Pancreas (tissue), 10 donors: ENCODE data around the gene COL28A1. TPM values are rescaled to one million over a fixed set of nuclear protein-coding genes. Genes with fewer than 3 reads are reported as not detected.

ENCODE experiments used
- ATAC-seq, 4 donors: fragments of 200-7000 bp; cut with Tn5 transposase; one replicate each; pipeline versions ENCODE4 v1.8.0 to v1.9.1; 2020; ENCODE audit warnings: mild to moderate bottlenecking in 4 of 4, moderate library complexity in 4 of 4
- DNase-seq, 6 donors: peaks; one replicate each; pipeline ENCODE4 v3.0.0-alpha.2; 2020
- FAIRE-seq: peaks from 2 replicates; lab custom pipeline; 2012; peaks lifted over from hg19 to GRCh38; lab: Jason Lieb, UNC
- H3K27ac ChIP-seq, 4 donors: fragments of 200-600 bp; sonication (generic); 1 replicate in 3 of 4; 2 replicates in 1 of 4; pipeline versions ENCODE4 v1.5.0 to v1.8.0; 2020
- H3K27me3 ChIP-seq, 4 donors: fragments of 200-600 bp; one replicate each; pipeline ENCODE4 v1.8.0; 2021
- H3K36me3 ChIP-seq, 3 donors: fragments of 200-600 bp; sonication (generic) in 1 of 3; one replicate each; pipeline versions ENCODE4 v1.5.0 to v1.8.0; 2020 to 2021
- H3K4me1 ChIP-seq, 3 donors: fragments of 200-600 bp; one replicate each; pipeline ENCODE4 v1.8.0; 2021
- H3K4me3 ChIP-seq, 4 donors: fragments of 200-600 bp; sonication (generic) in 2 of 4; one replicate each; pipeline versions ENCODE4 v1.5.0 to v1.8.0; 2020 to 2021
- H3K9me3 ChIP-seq, 4 donors: fragments of 200-600 bp; one replicate each; pipeline ENCODE4 v1.8.0; 2021
- CTCF ChIP-seq, 4 donors: fragments of 200-600 bp; sonication (generic) in 3 of 4; IDR thresholded peaks; one replicate each; pipeline versions ENCODE4 v1.5.0 to v1.8.0; 2021; ENCODE audit warnings: antibody characterized with exemption in 4 of 4
- WGBS, 2 donors: extraction: QIAGEN DNeasy Blood & Tissue Kit; methylation state at CpG; one replicate each; pipeline ENCODE4 v1.1.7; 2013; 5-methylcytosine and 5-hydroxymethylcytosine counted together
- intact Hi-C, 3 donors: fragments of 100-400 bp; cut with DNase I; formaldehyde crosslinking; loops; one replicate each; pipeline versions ENCODE4 v1.11.1 to v1.14.2; 2022
- polyA plus RNA-seq, 2 donors: library from polyadenylated mRNA; stranded (reverse); fragments of 200-250 nt; gene quantifications; one replicate each; pipeline ENCODE4 v1.2.3, GENCODE V29; 2013
- total RNA-seq, 6 donors: library from RNA; stranded (reverse); fragmentation: NEBNext Ultra II Directional in 4 of 6; extraction: Animal tissue kit (Norgen Biotek cat#: 25700) in 4 of 6; gene quantifications; one replicate each; pipeline versions ENCODE4 v1.2.1 to v1.2.4, GENCODE V29; 2021 to 2023
- donor health status: healthy with polysubstance abuse.
- donor health status: DM: no; HTN: no; CAD: no; lungs with moderate emphysema.
- donor health status: DM: no; HTN: no; CAD: no.
- donor health status: control.
- donor health status: control.
- donor health status: Bipolar disorder and iron deficiency.
- donor health status: DM: yes; HTN: yes; CAD: no.
- donor health status: DM: no; HTN: no; CAD: no.
- donor health status: DM: no; HTN: no; CAD: no.
- donor health status: DM: yes; HTN: yes; CAD: no.

Gene COL28A1
- total and polyA plus RNA-seq, 8 donors, result 0.84 to 14.4 (median 3.5) TPM

DNA sequence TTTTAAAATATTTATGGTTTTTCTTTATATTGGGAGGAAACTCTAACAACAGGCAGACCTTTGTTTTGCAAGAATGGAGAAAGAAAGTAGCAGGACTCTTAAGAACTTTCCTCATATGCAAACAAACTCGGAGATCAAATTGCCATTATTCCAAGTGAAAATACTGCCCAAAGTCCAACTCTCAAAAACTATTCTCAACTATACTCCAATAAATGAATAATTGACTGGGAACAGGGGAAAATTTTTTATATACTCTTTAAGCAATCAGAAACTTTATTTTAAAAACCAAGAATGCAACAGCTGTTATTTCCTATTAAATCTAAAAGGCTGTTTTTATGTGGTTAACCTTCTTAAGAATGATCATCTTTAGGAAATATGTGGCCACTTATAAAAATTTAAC, 101.9 kb downstream of the COL28A1 start:
- FAIRE-seq, result no peak
- ATAC-seq, result no peak
- DNase-seq, result no peak
- no peaks in the 10 kb centered on the region for H3K36me3 ChIP-seq
- no peaks in the 10 kb centered on the region for H3K4me1 ChIP-seq
- no peaks in the 10 kb centered on the region for H3K9me3 ChIP-seq
- H3K4me3 ChIP-seq, result no peak overlapping the region
- TF ChIP-seq CTCF (IDR thresholded peaks at IDR 0.05), result no peak
- no peaks in the 10 kb centered on the region for H3K27me3 ChIP-seq
- intact Hi-C loops, result no loop called here
- H3K27ac ChIP-seq, result no peak overlapping the region
- 89% methylated on average over 1 of the region's 1 CpG for WGBS, 2 donors

DNA sequence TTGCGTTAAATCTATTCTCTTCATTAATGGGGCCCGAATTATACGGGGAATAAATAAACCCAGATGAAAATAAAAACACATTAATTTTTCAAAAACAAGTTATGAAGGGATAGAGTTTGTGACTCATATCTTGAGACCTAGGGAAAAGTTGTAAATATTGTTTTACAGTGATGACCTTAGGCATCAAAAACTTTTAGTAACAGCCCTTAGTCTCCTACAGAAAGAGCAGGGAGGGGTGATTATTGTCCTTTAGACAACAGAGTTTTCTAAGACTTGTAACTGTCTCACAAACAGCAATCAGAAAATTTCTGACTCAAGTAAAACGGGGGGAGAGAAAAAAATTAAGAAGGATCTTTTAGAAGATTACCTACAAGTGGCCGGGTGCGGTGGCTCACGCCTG, 102.7 kb downstream of the COL28A1 start:
- Histone ChIP-seq H3K9me3 (no peaks in the 10 kb centered on the region), H3K27me3 (no peaks in the 10 kb centered on the region), H3K27ac (no peak overlapping the region), H3K36me3 (no peaks in the 10 kb centered on the region), H3K4me3 (no peak overlapping the region), H3K4me1 (no peaks in the 10 kb centered on the region)
- no peak for FAIRE-seq
- 91 to 97% methylated on average over 7 of the region's 7 CpGs for WGBS, 2 donors
- DNase-seq, result no peak
- TF ChIP-seq CTCF (IDR thresholded peaks at IDR 0.05), result no peak
- intact Hi-C loops, result no loop called here
- no peak for ATAC-seq

DNA sequence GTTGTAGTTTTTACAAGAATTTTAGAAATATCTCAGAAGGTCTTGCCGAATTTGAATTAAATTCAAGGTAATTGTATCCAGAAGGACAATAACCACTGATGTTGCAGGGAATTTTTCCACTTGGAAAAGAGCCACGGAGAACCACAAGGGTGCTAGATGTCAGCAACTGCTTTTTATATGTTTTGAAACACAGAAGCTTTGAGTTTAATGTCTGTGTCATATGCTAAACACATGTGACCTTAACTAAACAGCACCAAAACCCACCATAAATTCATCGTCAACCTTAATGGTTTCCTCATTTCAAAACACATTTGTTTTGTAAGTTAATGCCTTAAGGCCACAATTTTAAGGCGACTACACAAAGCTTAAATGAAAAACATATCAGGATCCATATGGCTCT, 106.9 kb downstream of the COL28A1 start:
- Histone ChIP-seq H3K27me3 (no peaks in the 10 kb centered on the region), H3K4me3 (no peak overlapping the region), H3K4me1 (no peaks in the 10 kb centered on the region), H3K9me3 (no peaks in the 10 kb centered on the region), H3K27ac (no peak overlapping the region), H3K36me3 (no peaks in the 10 kb centered on the region)
- no peak for DNase-seq
- no peak for TF ChIP-seq CTCF (IDR thresholded peaks at IDR 0.05)
- intact Hi-C loops, result no loop called here
- ATAC-seq, result no peak
- no peak for FAIRE-seq
- WGBS, 2 donors, result 81 to 89% methylated on average over 4 of the region's 4 CpGs

DNA sequence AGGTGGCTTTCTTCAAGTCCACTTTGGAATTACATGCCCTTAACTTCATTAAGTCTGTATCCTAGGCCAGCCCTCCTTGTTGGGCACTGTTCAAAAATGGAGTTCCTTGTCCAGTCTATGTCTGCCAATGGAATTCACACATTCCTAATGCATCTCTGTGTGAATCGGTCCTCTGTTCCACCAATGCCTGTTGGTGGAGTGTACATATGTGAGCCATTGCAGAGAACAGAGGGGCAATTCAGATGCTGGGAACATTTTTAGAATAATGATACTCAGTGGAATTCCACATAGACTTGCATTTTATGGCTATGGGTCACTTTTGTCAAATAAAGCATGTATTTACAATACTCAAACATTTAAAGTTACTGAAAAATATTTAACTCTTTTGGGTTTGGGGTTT, 108.3 kb downstream of the COL28A1 start:
- intact Hi-C loops, result no loop called here
- Histone ChIP-seq H3K4me1 (no peaks in the 10 kb centered on the region), H3K27ac (no peak overlapping the region), H3K36me3 (no peaks in the 10 kb centered on the region), H3K27me3 (no peaks in the 10 kb centered on the region), H3K9me3 (no peaks in the 10 kb centered on the region), H3K4me3 (no peak overlapping the region)
- WGBS, 2 donors, result 76 to 83% methylated on average over 1 of the region's 1 CpG
- TF ChIP-seq CTCF (IDR thresholded peaks at IDR 0.05), result no peak
- DNase-seq, result no peak
- no peak for ATAC-seq
- FAIRE-seq, result no peak

GRCh38 chr7:7426676-7427075, 109.0 kb downstream of the COL28A1 start:
- H3K4me1 ChIP-seq, result no peaks in the 10 kb centered on the region
- no peak for ATAC-seq
- intact Hi-C loops, result no loop called here
- no peak overlapping the region for H3K27ac ChIP-seq
- no peak for TF ChIP-seq CTCF (IDR thresholded peaks at IDR 0.05)
- FAIRE-seq, result no peak
- WGBS, 2 donors, result 86 to 91% methylated on average over 2 of the region's 2 CpGs
- no peaks in the 10 kb centered on the region for H3K27me3 ChIP-seq
- no peaks in the 10 kb centered on the region for H3K36me3 ChIP-seq
- H3K9me3 ChIP-seq, result no peaks in the 10 kb centered on the region
- DNase-seq, result no peak
- no peak overlapping the region for H3K4me3 ChIP-seq
